Astrocyte (in vitro differentiated cells and primary cell): ENCODE measurements around the gene PRSS1. TPM values are rescaled to one million over a fixed set of nuclear protein-coding genes. Genes with fewer than 3 reads are reported as not detected.

Source experiments
- DNase-seq: peaks from one replicate; pipeline ENCODE4 v3.0.0-alpha.2; 2010; ENCODE audit warnings: low read depth
- FAIRE-seq: peaks from 2 replicates; lab custom pipeline; 2011; peaks lifted over from hg19 to GRCh38; lab: Jason Lieb, UNC
- H2AFZ ChIP-seq: 2 replicates; pipeline ENCODE4 v1.6.0; 2012; ENCODE audit warnings: low read depth, low read length, inconsistent platforms
- H3K27ac ChIP-seq: 2 replicates; pipeline ENCODE4 v1.5.1; 2011; ENCODE audit warnings: low read depth, low read length, inconsistent platforms
- H3K27me3 ChIP-seq: 2 replicates; pipeline ENCODE4 v1.6.0; 2011; ENCODE audit warnings: low read length, inconsistent platforms; ENCODE audit not compliant: insufficient read depth
- H3K36me3 ChIP-seq: 2 replicates; pipeline ENCODE4 v1.5.1; 2011; ENCODE audit warnings: low read length, inconsistent platforms; ENCODE audit not compliant: insufficient read depth
- H3K4me1 ChIP-seq: 2 replicates; pipeline ENCODE4 v1.5.1; 2011; ENCODE audit warnings: low read length, inconsistent platforms; ENCODE audit not compliant: insufficient read depth
- H3K4me2 ChIP-seq: 2 replicates; pipeline ENCODE4 v1.6.0; 2012; ENCODE audit warnings: low read length, inconsistent platforms
- H3K4me3 ChIP-seq: 2 replicates; pipeline ENCODE4 v1.5.1; 2011; ENCODE audit warnings: low read depth, mild to moderate bottlenecking, low read length, inconsistent platforms; ENCODE audit not compliant: insufficient read depth
- H3K79me2 ChIP-seq: 2 replicates; pipeline ENCODE4 v1.6.0; 2012; ENCODE audit warnings: mild to moderate bottlenecking, low read length, inconsistent platforms; ENCODE audit not compliant: insufficient read depth
- H3K9ac ChIP-seq: 2 replicates; pipeline ENCODE4 v1.6.0; 2012; ENCODE audit warnings: mild to moderate bottlenecking, low read length, inconsistent platforms
- H3K9me3 ChIP-seq: 2 replicates; pipeline ENCODE4 v1.5.1; 2012; ENCODE audit warnings: low read depth, mild to moderate bottlenecking, low read length, inconsistent platforms; ENCODE audit not compliant: insufficient read depth
- H4K20me1 ChIP-seq: 2 replicates; pipeline ENCODE4 v1.6.0; 2012; ENCODE audit warnings: low read length, inconsistent platforms; ENCODE audit not compliant: insufficient read depth
- H3K27ac Mint-ChIP-seq: one replicate; pipeline ENCODE4 v1.8.0; 2021; ENCODE audit warnings: mild to moderate bottlenecking, mixed read lengths; ENCODE audit not compliant: unreplicated experiment
- H3K27me3 Mint-ChIP-seq: one replicate; pipeline ENCODE4 v1.8.0; 2021; ENCODE audit warnings: low read depth, mixed read lengths; ENCODE audit not compliant: unreplicated experiment
- H3K36me3 Mint-ChIP-seq: one replicate; pipeline ENCODE4 v1.8.0; 2021; ENCODE audit warnings: low read depth, mixed read lengths; ENCODE audit not compliant: unreplicated experiment
- H3K4me1 Mint-ChIP-seq: one replicate; pipeline ENCODE4 v1.8.0; 2021; ENCODE audit warnings: low read depth, mixed read lengths; ENCODE audit not compliant: unreplicated experiment
- H3K4me3 Mint-ChIP-seq: one replicate; pipeline ENCODE4 v1.8.0; 2021; ENCODE audit warnings: mild to moderate bottlenecking, moderate library complexity, mixed read lengths; ENCODE audit not compliant: unreplicated experiment
- H3K9me3 Mint-ChIP-seq: one replicate; pipeline ENCODE4 v1.8.0; 2021; ENCODE audit warnings: mild to moderate bottlenecking, mixed read lengths; ENCODE audit not compliant: unreplicated experiment
- CTCF ChIP-seq: IDR thresholded peaks from 2 replicates; pipeline ENCODE4 v1.5.1; 2011; ENCODE audit warnings: low read depth, mild to moderate bottlenecking, inconsistent platforms, low read length, moderate library complexity; ENCODE audit not compliant: insufficient read depth
- EZH2 ChIP-seq: IDR thresholded peaks from 2 replicates; pipeline ENCODE4 v1.6.1; 2012; ENCODE audit warnings: mild to moderate bottlenecking, low read length, inconsistent platforms; ENCODE audit not compliant: insufficient read depth
- total RNA-seq: library from RNA; stranded (reverse); gene quantifications from 2 replicates; pipeline ENCODE4 v1.2.1, GENCODE V29; 2021

PRSS1 gene
- total RNA-seq, 1 donor from 2014 or later: not detected

DNA sequence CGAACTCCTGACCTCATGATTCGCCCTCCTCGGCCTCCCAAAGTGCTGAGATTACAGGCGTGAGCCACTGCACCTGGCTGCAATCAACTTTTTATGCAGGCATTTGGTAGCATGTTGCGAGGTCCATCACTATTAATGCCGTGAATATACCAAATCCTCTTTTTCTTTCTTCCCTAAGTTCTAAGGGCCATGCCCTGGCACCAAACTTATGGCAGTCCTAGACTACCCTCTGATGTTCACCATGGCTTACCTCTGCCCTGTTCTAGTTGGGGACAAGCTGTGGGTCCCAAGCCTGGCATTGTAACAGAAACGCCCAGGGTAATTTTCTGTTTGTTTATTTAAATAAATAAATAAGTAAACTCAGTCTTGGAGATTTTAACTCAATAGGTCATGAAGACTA lies 34.8 kb downstream of the PRSS1 start:
- H3K4me1 ChIP-seq: peaks cover 3% of the 10 kb centered on the region
- no peaks in the 10 kb centered on the region for H3K36me3 ChIP-seq
- H4K20me1 ChIP-seq: no peaks in the 10 kb centered on the region
- peaks cover 6% of the 10 kb centered on the region for H3K4me1 Mint-ChIP-seq
- H3K79me2 ChIP-seq: no peaks in the 10 kb centered on the region
- H3K27ac ChIP-seq: no peak overlapping the region
- no peaks in the 10 kb centered on the region for H3K9me3 ChIP-seq
- no peak overlapping the region for H2AFZ ChIP-seq
- H3K4me2 ChIP-seq: no peak overlapping the region
- H3K4me3 Mint-ChIP-seq: no peak overlapping the region
- H3K27ac Mint-ChIP-seq: no peak overlapping the region
- TF ChIP-seq EZH2: no peak
- no peak for TF ChIP-seq CTCF
- no peaks in the 10 kb centered on the region for H3K9me3 Mint-ChIP-seq
- peaks cover 31% of the 10 kb centered on the region for H3K27me3 Mint-ChIP-seq
- no peak overlapping the region for H3K4me3 ChIP-seq
- DNase-seq: no peak
- peaks cover 4% of the 10 kb centered on the region for H3K36me3 Mint-ChIP-seq
- no peak for FAIRE-seq
- no peak overlapping the region for H3K9ac ChIP-seq
- H3K27me3 ChIP-seq: no peaks in the 10 kb centered on the region

DNA sequence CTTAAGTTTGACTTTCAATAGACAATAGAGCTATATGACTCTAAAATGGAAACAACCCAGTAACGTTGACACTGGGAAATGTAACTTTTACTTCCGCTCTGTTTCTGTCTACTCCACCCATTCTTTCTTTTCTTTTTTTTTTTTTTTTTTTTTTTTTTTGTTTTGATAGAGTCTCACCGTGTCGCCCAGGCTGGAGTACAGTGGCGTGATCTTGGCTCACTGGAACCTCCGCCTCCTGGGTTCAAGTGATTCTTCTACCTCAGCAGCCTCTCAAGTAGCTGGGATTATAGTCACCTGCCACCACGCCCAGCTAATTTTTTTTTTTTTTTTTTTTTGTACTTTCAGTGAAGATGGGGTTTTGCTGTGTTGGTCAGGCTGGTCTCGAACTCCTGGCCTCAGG lies 35.4 kb downstream of the PRSS1 start:
- Mint-ChIP-seq H3K27me3 (peaks cover 33% of the 10 kb centered on the region), H3K36me3 (peaks cover 4% of the 10 kb centered on the region), H3K4me3 (no peak overlapping the region), H3K4me1 (peaks cover 6% of the 10 kb centered on the region), H3K27ac (no peak overlapping the region), H3K9me3 (peaks cover 5% of the 10 kb centered on the region)
- Histone ChIP-seq H3K4me3 (no peak overlapping the region), H3K4me2 (no peak overlapping the region), H3K9ac (no peak overlapping the region), H3K9me3 (no peaks in the 10 kb centered on the region), H3K27ac (no peak overlapping the region), H2AFZ (no peak overlapping the region), H3K36me3 (no peaks in the 10 kb centered on the region), H3K4me1 (peaks cover 3% of the 10 kb centered on the region), H3K79me2 (no peaks in the 10 kb centered on the region), H3K27me3 (no peaks in the 10 kb centered on the region), H4K20me1 (no peaks in the 10 kb centered on the region)
- DNase-seq (no peak), FAIRE-seq (no peak)
- TF ChIP-seq EZH2: no peak
- TF ChIP-seq CTCF: no peak

- Histone ChIP-seq H3K36me3 (no peaks in the 10 kb centered on the region), H3K9me3 (no peaks in the 10 kb centered on the region), H3K4me2 (no peak overlapping the region), H2AFZ (no peak overlapping the region), H4K20me1 (no peaks in the 10 kb centered on the region), H3K79me2 (no peaks in the 10 kb centered on the region), H3K27me3 (no peaks in the 10 kb centered on the region), H3K27ac (no peak overlapping the region), H3K4me3 (no peak overlapping the region), H3K4me1 (peaks cover 3% of the 10 kb centered on the region), H3K9ac (no peak overlapping the region)
- TF ChIP-seq CTCF (no peak), EZH2 (no peak)
- H3K27ac Mint-ChIP-seq: no peak overlapping the region
- FAIRE-seq (no peak), DNase-seq (no peak)
- no peak overlapping the region for H3K4me3 Mint-ChIP-seq
- peaks cover 26% of the 10 kb centered on the region for H3K27me3 Mint-ChIP-seq
- peaks cover 15% of the 10 kb centered on the region for H3K4me1 Mint-ChIP-seq
- H3K9me3 Mint-ChIP-seq: peaks cover 5% of the 10 kb centered on the region
- H3K36me3 Mint-ChIP-seq: no peaks in the 10 kb centered on the region
Measured at GRCh38 chr7:142785841-142786250, 36.6 kb downstream of the PRSS1 start.
